ENCODE results near the gene LARGE1. TPM values are rescaled to one million over a fixed set of nuclear protein-coding genes. Genes with fewer than 3 reads are reported as not detected.
A peak's percentile ranks its signal among the peaks of the same experiment; 100 is the strongest.

LARGE1 gene
- total and polyA plus RNA-seq, 2 of the 13 experiments (the other 11 are each of a cell fraction or from before 2014, with no cell fraction given), result 8.4 to 11.0 TPM

- TF ChIP-seq SETDB1 (CRISPR knock-in tag; IDR thresholded peaks at IDR 0.05; ENCODE audit: borderline replicate concordance) (no peak), HOMEZ (CRISPR knock-in tag; IDR thresholded peaks at IDR 0.05; ENCODE audit: low read depth) (no peak), NCOA1 (CRISPR knock-in tag; IDR thresholded peaks at IDR 0.05) (no peak), BCL3 (CRISPR knock-in tag; IDR thresholded peaks at IDR 0.05) (no peak), XRCC5 (optimal IDR thresholded peaks at IDR 0.05; ENCODE audit: low read length) (peak; percentile 29), TP53 (CRISPR knock-in tag; conservative IDR thresholded peaks at IDR 0.05) (no peak), ZNF280B (CRISPR knock-in tag; IDR thresholded peaks at IDR 0.05; ENCODE audit: borderline replicate concordance) (no peak), ZNF639 (CRISPR knock-in tag; conservative IDR thresholded peaks at IDR 0.05) (no peak), ZNF160 (CRISPR knock-in tag; IDR thresholded peaks at IDR 0.05) (no peak), MAX (IDR thresholded peaks at IDR 0.05) (no peak), TRIM22 (IDR thresholded peaks at IDR 0.05) (no peak), BHLHE40 (IDR thresholded peaks at IDR 0.05; ENCODE audit: low read length) (no peak), ZNF616 (CRISPR knock-in tag; IDR thresholded peaks at IDR 0.05; ENCODE audit: low read depth) (no peak), ZNF558 (CRISPR knock-in tag; IDR thresholded peaks at IDR 0.05; ENCODE audit: borderline replicate concordance) (no peak), PHB2 (IDR thresholded peaks at IDR 0.05; ENCODE audit: partially characterized antibody) (no peak), GATAD1 (CRISPR knock-in tag; IDR thresholded peaks at IDR 0.05) (no peak), PAF1 (CRISPR knock-in tag; IDR thresholded peaks at IDR 0.05) (no peak), ZFP1 (CRISPR knock-in tag; IDR thresholded peaks at IDR 0.05) (no peak), SYNCRIP (IDR thresholded peaks at IDR 0.05; ENCODE audit: insufficient read depth, low read depth, low read length) (no peak), FOXA3 (CRISPR knock-in tag; IDR thresholded peaks at IDR 0.05) (0 out of 2 replicates have a peak, but pooled peaks have one; percentile 6), NR2C2 (CRISPR knock-in tag; IDR thresholded peaks at IDR 0.05; ENCODE audit: borderline replicate concordance) (no peak), MTF2 (CRISPR knock-in tag; IDR thresholded peaks at IDR 0.05; ENCODE audit: borderline replicate concordance) (no peak), CTCF (CRISPR knock-in tag; IDR thresholded peaks at IDR 0.05) (peak; percentile 32)
These were observed 526.8 kb downstream of the LARGE1 start (continued) for GRCh38 chr22:33393432-33393831.
